Measurements from ENCODE around the gene KCNQ1OT1.

KCNQ1OT1 gene

GRCh38 chr11:2573240-2574042, 126.4 kb downstream of the KCNQ1OT1 start:
- no peaks in the 10 kb centered on the region for H3K27me3 ChIP-seq (ENCODE audit: insufficient read depth, low read length, poor library complexity, severe bottlenecking)
- H3K9ac ChIP-seq (ENCODE audit: low read depth, low read length, poor library complexity, severe bottlenecking), result no peak overlapping the region
- no peaks in the 10 kb centered on the region for H3K79me2 ChIP-seq (ENCODE audit: insufficient read depth, low read length)
- H3K9me2 ChIP-seq (replicated peaks; ENCODE audit: low read depth, low read length), result no peaks in the 10 kb centered on the region
- H3K4me3 ChIP-seq (ENCODE audit: low read length, poor library complexity, severe bottlenecking), result no peak overlapping the region
- H3K9me3 ChIP-seq (ENCODE audit: insufficient read depth, low read depth, low read length), result no peaks in the 10 kb centered on the region
- no peak overlapping the region for H3K4me2 ChIP-seq (ENCODE audit: low read depth, low read length, poor library complexity, severe bottlenecking)
- H3K4me1 ChIP-seq (ENCODE audit: insufficient read depth, low read length, poor library complexity, severe bottlenecking), result peaks cover 3% of the 10 kb centered on the region
- no peaks in the 10 kb centered on the region for H3F3A ChIP-seq (ENCODE audit: low read depth)
- no peak overlapping the region for H2AFZ ChIP-seq (ENCODE audit: low read length)
- no peaks in the 10 kb centered on the region for H3K36me3 ChIP-seq (ENCODE audit: insufficient read depth, low read length)
- no peak for TF ChIP-seq EZH2phosphoT487 (IDR thresholded peaks at IDR 0.05; ENCODE audit: borderline replicate concordance)
- no peaks in the 10 kb centered on the region for H4K20me1 ChIP-seq (ENCODE audit: insufficient read depth, low read length, poor library complexity, severe bottlenecking)

- Histone ChIP-seq H3K36me3 (ENCODE audit: insufficient read depth, low read length) (no peaks in the 10 kb centered on the region), H3K9me3 (ENCODE audit: insufficient read depth, low read depth, low read length) (no peaks in the 10 kb centered on the region), H3F3A (ENCODE audit: low read depth) (no peaks in the 10 kb centered on the region), H3K4me1 (ENCODE audit: insufficient read depth, low read length, poor library complexity, severe bottlenecking) (peaks cover 3% of the 10 kb centered on the region), H3K27me3 (ENCODE audit: insufficient read depth, low read length, poor library complexity, severe bottlenecking) (no peaks in the 10 kb centered on the region), H3K79me2 (ENCODE audit: insufficient read depth, low read length) (no peaks in the 10 kb centered on the region), H3K4me3 (ENCODE audit: low read length, poor library complexity, severe bottlenecking) (no peak overlapping the region), H3K9me2 (replicated peaks; ENCODE audit: low read depth, low read length) (no peaks in the 10 kb centered on the region), H3K4me2 (ENCODE audit: low read depth, low read length, poor library complexity, severe bottlenecking) (no peak overlapping the region), H4K20me1 (ENCODE audit: insufficient read depth, low read length, poor library complexity, severe bottlenecking) (no peaks in the 10 kb centered on the region), H3K9ac (ENCODE audit: low read depth, low read length, poor library complexity, severe bottlenecking) (no peak overlapping the region), H2AFZ (ENCODE audit: low read length) (no peak overlapping the region)
- TF ChIP-seq EZH2phosphoT487 (IDR thresholded peaks at IDR 0.05; ENCODE audit: borderline replicate concordance), result no peak
- no peak for TF ChIP-seq CTCF (conservative IDR thresholded peaks at IDR 0.05; ENCODE audit: low read length)
Measured at GRCh38 chr11:2572491-2573239, 127.1 kb downstream of the KCNQ1OT1 start.

GRCh38 chr11:2571598-2572281, 128.1 kb downstream of the KCNQ1OT1 start:
- Histone ChIP-seq H3K9ac (ENCODE audit: low read depth, low read length, poor library complexity, severe bottlenecking) (no peak overlapping the region), H3F3A (ENCODE audit: low read depth) (no peaks in the 10 kb centered on the region), H3K36me3 (ENCODE audit: insufficient read depth, low read length) (no peaks in the 10 kb centered on the region), H3K9me3 (ENCODE audit: insufficient read depth, low read depth, low read length) (no peaks in the 10 kb centered on the region), H3K9me2 (replicated peaks; ENCODE audit: low read depth, low read length) (no peaks in the 10 kb centered on the region), H3K4me2 (ENCODE audit: low read depth, low read length, poor library complexity, severe bottlenecking) (no peak overlapping the region), H3K4me3 (ENCODE audit: low read length, poor library complexity, severe bottlenecking) (no peak overlapping the region), H3K4me1 (ENCODE audit: insufficient read depth, low read length, poor library complexity, severe bottlenecking) (peaks cover 3% of the 10 kb centered on the region), H4K20me1 (ENCODE audit: insufficient read depth, low read length, poor library complexity, severe bottlenecking) (no peaks in the 10 kb centered on the region), H2AFZ (ENCODE audit: low read length) (no peak overlapping the region), H3K27me3 (ENCODE audit: insufficient read depth, low read length, poor library complexity, severe bottlenecking) (no peaks in the 10 kb centered on the region), H3K79me2 (ENCODE audit: insufficient read depth, low read length) (no peaks in the 10 kb centered on the region)
- TF ChIP-seq EZH2phosphoT487 (IDR thresholded peaks at IDR 0.05; ENCODE audit: borderline replicate concordance), result no peak
- TF ChIP-seq CTCF (conservative IDR thresholded peaks at IDR 0.05; ENCODE audit: low read length), result no peak

All from Loucy (cell line).